C4-2B (cell line): ENCODE measurements around the gene DSCAML1.

Source experiments
- ZFX ChIP-seq: fragments of 450-650 bp; IDR thresholded peaks from 2 replicates; pipeline ENCODE4 v1.6.1; 2017
- TF ChIP-seq, protein P1 (sequence below): fragments of 450-650 bp; conservative IDR thresholded peaks from 2 replicates; pipeline ENCODE4 v1.5.1; 2017; ENCODE audit warnings: mild to moderate bottlenecking

DNA sequence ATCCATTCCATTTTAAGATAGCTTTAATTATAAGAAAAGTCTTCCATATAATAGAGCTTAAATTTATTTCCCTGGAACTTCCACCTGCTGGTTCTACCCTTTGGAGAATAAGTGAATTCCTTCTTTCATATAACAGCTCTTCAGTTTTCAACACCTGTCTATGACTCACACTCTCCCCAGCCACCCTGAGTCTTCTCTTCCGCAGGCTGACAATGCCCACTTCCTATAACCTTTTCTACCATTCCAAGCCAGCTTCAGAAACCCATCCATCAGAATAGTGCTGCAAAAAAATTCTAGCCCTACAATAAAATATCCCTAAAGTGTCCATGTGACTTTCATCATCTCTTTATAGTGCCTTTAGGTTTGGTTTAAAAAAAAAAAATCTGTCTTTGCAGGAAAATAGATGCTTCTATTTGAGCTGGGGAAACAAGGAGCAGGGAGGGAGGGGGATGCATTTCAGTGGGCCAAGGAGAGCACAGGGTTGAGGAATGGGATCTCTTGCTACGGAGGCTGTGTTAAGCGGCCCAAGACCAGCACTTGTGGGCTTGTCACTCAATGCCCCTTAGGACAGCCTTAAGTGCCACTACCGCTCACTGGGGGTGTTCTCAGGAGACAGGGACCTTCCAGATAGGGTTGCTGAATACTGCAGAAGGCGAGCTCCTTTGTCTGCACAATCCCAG is 178.6 kb downstream of the DSCAML1 start:
- TF ChIP-seq, protein P1, sequence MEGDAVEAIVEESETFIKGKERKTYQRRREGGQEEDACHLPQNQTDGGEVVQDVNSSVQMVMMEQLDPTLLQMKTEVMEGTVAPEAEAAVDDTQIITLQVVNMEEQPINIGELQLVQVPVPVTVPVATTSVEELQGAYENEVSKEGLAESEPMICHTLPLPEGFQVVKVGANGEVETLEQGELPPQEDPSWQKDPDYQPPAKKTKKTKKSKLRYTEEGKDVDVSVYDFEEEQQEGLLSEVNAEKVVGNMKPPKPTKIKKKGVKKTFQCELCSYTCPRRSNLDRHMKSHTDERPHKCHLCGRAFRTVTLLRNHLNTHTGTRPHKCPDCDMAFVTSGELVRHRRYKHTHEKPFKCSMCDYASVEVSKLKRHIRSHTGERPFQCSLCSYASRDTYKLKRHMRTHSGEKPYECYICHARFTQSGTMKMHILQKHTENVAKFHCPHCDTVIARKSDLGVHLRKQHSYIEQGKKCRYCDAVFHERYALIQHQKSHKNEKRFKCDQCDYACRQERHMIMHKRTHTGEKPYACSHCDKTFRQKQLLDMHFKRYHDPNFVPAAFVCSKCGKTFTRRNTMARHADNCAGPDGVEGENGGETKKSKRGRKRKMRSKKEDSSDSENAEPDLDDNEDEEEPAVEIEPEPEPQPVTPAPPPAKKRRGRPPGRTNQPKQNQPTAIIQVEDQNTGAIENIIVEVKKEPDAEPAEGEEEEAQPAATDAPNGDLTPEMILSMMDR: no peak
- no peak for TF ChIP-seq ZFX
